SU-DHL-6 (cell line): ENCODE data around the gene CRADD.

Experiments
- H2AFZ ChIP-seq: fragments of 200-600 bp; sonication (generic); 2 replicates; pipeline ENCODE4 v1.6.1; 2014; ENCODE audit warnings: low read depth, mild to moderate bottlenecking, moderate library complexity, mixed read lengths, antibody characterized with exemption, low read length; ENCODE audit not compliant: severe bottlenecking
- H3F3A ChIP-seq: fragments of 200-600 bp; shearing (Covaris generic); 2 replicates; pipeline ENCODE4 v1.6.0; 2016; ENCODE audit warnings: antibody characterized with exemption, mild to moderate bottlenecking; ENCODE audit not compliant: insufficient read depth
- H3K27ac ChIP-seq: fragments of 200-600 bp; sonication (generic); 2 replicates; pipeline ENCODE4 v1.5.1; 2016; ENCODE audit warnings: low read depth, mild to moderate bottlenecking, low read length, moderate library complexity, mixed read lengths
- H3K27me3 ChIP-seq: fragments of 200-600 bp; sonication (generic), shearing (Covaris generic); 2 replicates; pipeline ENCODE4 v1.6.0; 2014; ENCODE audit warnings: mild to moderate bottlenecking, low read length
- H3K36me3 ChIP-seq: fragments of 200-600 bp; sonication (generic); 2 replicates; pipeline ENCODE4 v1.6.1; 2014; ENCODE audit warnings: mild to moderate bottlenecking, low read length, mixed read lengths
- H3K4me2 ChIP-seq: fragments of 300-600, 200-600 bp; shearing (Covaris generic), sonication (generic); 2 replicates; pipeline ENCODE4 v1.6.0; 2014; ENCODE audit warnings: low read length, low read depth, mild to moderate bottlenecking; ENCODE audit not compliant: poor library complexity, severe bottlenecking
- H3K4me3 ChIP-seq: fragments of 200-600 bp; sonication (generic); 2 replicates; pipeline ENCODE4 v1.5.1; 2014; ENCODE audit warnings: antibody characterized with exemption, low read length, mild to moderate bottlenecking, mixed read lengths; ENCODE audit not compliant: insufficient read depth, poor library complexity, severe bottlenecking
- H3K79me2 ChIP-seq: fragments of 200-600 bp; sonication (generic); 2 replicates; pipeline ENCODE4 v1.6.1; 2014; ENCODE audit warnings: mild to moderate bottlenecking, low read length, moderate library complexity; ENCODE audit not compliant: insufficient read depth
- H3K9ac ChIP-seq: fragments of 200-600 bp; sonication (generic); 2 replicates; pipeline ENCODE4 v1.7.0; 2014; ENCODE audit warnings: mild to moderate bottlenecking, low read length
- H3K9me2 ChIP-seq: fragments of 200-600 bp; sonication (generic); replicated peaks from 2 replicates; pipeline ENCODE4 v1.6.1; 2014; ENCODE audit warnings: low read length; ENCODE audit not compliant: insufficient read depth
- H3K9me3 ChIP-seq: fragments of 200-600 bp; sonication (generic); 2 replicates; pipeline ENCODE4 v1.6.1; 2014; ENCODE audit warnings: low read length, mixed read lengths; ENCODE audit not compliant: insufficient read depth
- H4K20me1 ChIP-seq: fragments of 200-600 bp; sonication (generic); 2 replicates; pipeline ENCODE4 v1.6.1; 2014; ENCODE audit warnings: low read depth, mild to moderate bottlenecking, antibody characterized with exemption, low read length, moderate library complexity, mixed read lengths
- CTCF ChIP-seq: fragments of 200-600 bp; sonication (generic); IDR thresholded peaks from one replicate; pipeline ENCODE4 v1.5.1; 2017; ENCODE audit warnings: antibody characterized with exemption, mild to moderate bottlenecking, low read length, moderate library complexity; ENCODE audit not compliant: insufficient read depth, poor library complexity, severe bottlenecking
- EZH2phosphoT487 ChIP-seq: fragments of 200-600 bp; sonication (generic), shearing (Covaris generic); conservative IDR thresholded peaks from 2 replicates; pipeline ENCODE4 v1.6.1; 2018; ENCODE audit warnings: mild to moderate bottlenecking, antibody characterized with exemption, low read length, moderate library complexity, mixed read lengths

CRADD gene

GRCh38 chr12:93914281-93914680, 237.1 kb downstream of the CRADD start:
- H3K27ac ChIP-seq: no peak overlapping the region
- H3K9me3 ChIP-seq: no peaks in the 10 kb centered on the region
- H3F3A ChIP-seq: no peaks in the 10 kb centered on the region
- H3K79me2 ChIP-seq: no peaks in the 10 kb centered on the region
- H4K20me1 ChIP-seq: no peaks in the 10 kb centered on the region
- TF ChIP-seq EZH2phosphoT487 (no peak), CTCF (no peak)
- H3K36me3 ChIP-seq: no peaks in the 10 kb centered on the region
- no peak overlapping the region for H3K9ac ChIP-seq
- H3K27me3 ChIP-seq: no peaks in the 10 kb centered on the region
- no peak overlapping the region for H3K4me3 ChIP-seq
- no peak overlapping the region for H2AFZ ChIP-seq
- H3K9me2 ChIP-seq: no peaks in the 10 kb centered on the region
- H3K4me2 ChIP-seq: no peak overlapping the region

GRCh38 chr12:93915411-93915810, 238.2 kb downstream of the CRADD start:
- no peaks in the 10 kb centered on the region for H3K9me3 ChIP-seq
- H3K36me3 ChIP-seq: no peaks in the 10 kb centered on the region
- no peak overlapping the region for H3K27ac ChIP-seq
- H3K9me2 ChIP-seq: no peaks in the 10 kb centered on the region
- H4K20me1 ChIP-seq: no peaks in the 10 kb centered on the region
- H3K4me2 ChIP-seq: no peak overlapping the region
- no peaks in the 10 kb centered on the region for H3F3A ChIP-seq
- TF ChIP-seq CTCF: no peak
- no peak for TF ChIP-seq EZH2phosphoT487
- H3K4me3 ChIP-seq: no peak overlapping the region
- H3K9ac ChIP-seq: no peak overlapping the region
- H2AFZ ChIP-seq: no peak overlapping the region
- no peaks in the 10 kb centered on the region for H3K27me3 ChIP-seq
- no peaks in the 10 kb centered on the region for H3K79me2 ChIP-seq

GRCh38 chr12:93916402-93916801, 239.2 kb downstream of the CRADD start:
- H3K9me3 ChIP-seq: no peaks in the 10 kb centered on the region
- H3K4me3 ChIP-seq: no peak overlapping the region
- no peaks in the 10 kb centered on the region for H3K36me3 ChIP-seq
- TF ChIP-seq CTCF (no peak), EZH2phosphoT487 (no peak)
- no peak overlapping the region for H2AFZ ChIP-seq
- no peaks in the 10 kb centered on the region for H3F3A ChIP-seq
- H4K20me1 ChIP-seq: no peaks in the 10 kb centered on the region
- no peaks in the 10 kb centered on the region for H3K27me3 ChIP-seq
- no peaks in the 10 kb centered on the region for H3K79me2 ChIP-seq
- no peak overlapping the region for H3K4me2 ChIP-seq
- H3K9ac ChIP-seq: no peak overlapping the region
- no peaks in the 10 kb centered on the region for H3K9me2 ChIP-seq
- no peak overlapping the region for H3K27ac ChIP-seq
